Spleen (tissue), 7 donors: ENCODE results near the gene AKT1.

ENCODE experiments used
- CTCF ChIP-seq, 11 experiments: fragments of 200-600 bp in 7 of 11; fragments of 450-650 bp in 4 of 11; sonication (generic) in 4 of 11; IDR thresholded peaks in 8 of 11; conservative IDR thresholded peaks in 3 of 11; 1 replicate in 7 of 11; 2 replicates in 4 of 11; pipeline versions ENCODE4 v1.4.0 to v1.8.0; 2016 to 2021; ENCODE audit warnings: antibody characterized with exemption in 11 of 11, inconsistent platforms in 4 of 11, mild to moderate bottlenecking in 1 of 11
- POLR2A ChIP-seq, 3 donors: fragments of 450-650 bp; IDR thresholded peaks; one replicate each; pipeline ENCODE4 v1.5.1; 2017; ENCODE audit warnings: antibody characterized with exemption in 3 of 3, mild to moderate bottlenecking in 1 of 3
- POLR2AphosphoS5 ChIP-seq, 3 donors: sonication (generic); formaldehyde crosslinking; IDR thresholded peaks; one replicate each; pipeline ENCODE4 v1.5.1; 2017; ENCODE audit warnings: antibody characterized with exemption in 3 of 3
- donor health status: DM: no; HTN: no; CAD: no; lungs with moderate emphysema.
- donor health status: DM: no; HTN: no; CAD: no.
- donor health status: DM: no; HTN: no; CAD: no.

DNA sequence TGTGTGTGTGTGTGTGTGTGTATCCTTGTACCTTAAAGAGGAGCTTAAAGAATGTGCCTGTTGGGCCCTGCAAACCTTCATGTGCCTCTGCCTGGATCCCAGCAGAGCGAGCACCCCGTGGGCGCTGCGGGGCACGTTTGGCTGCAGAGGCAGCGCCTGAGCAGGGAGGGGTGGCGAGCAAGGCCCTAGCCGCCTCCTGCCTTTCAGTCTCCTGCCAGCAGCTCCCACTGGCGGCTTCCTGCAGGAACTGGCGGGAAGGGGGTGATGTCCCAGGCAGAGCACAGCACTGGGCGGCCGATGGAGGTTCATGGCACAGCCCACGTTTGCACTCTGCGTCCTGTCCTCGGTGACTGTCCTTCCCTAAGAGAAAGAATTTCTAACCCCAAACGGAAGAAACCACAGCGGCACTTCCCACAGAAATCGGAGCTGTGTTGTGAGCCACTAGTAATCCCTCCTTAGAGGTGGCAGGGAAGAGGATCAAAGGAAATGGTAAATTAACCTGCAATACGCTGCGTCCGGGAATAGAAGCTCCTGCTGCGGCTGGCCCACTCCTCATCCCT is 25.2 kb upstream of the AKT1 start:
- TF ChIP-seq CTCF (IDR thresholded peaks at IDR 0.05 in 8 of 11, conservative IDR thresholded peaks at IDR 0.05 in 3 of 11) (peak in 8 of 11 experiments; percentile 11 to 56 (median 44)), POLR2A (IDR thresholded peaks at IDR 0.05) (no peak), POLR2AphosphoS5 (IDR thresholded peaks at IDR 0.05) (peak; percentile 13 to 64 (median 56))
